ENCODE results near the gene LEUTX.
A peak's percentile ranks its signal among the peaks of the same experiment; 100 is the strongest.

The LEUTX gene

GRCh38 chr19:39825093-39825463 lies 46.4 kb downstream of the LEUTX start:
- no peak for DNase-seq

- DNase-seq, result no peak
Observed at GRCh38 chr19:39825531-39826076, 47.0 kb downstream of the LEUTX start.

- DNase-seq, result no peak
Observed at GRCh38 chr19:39826311-39826945, 47.8 kb downstream of the LEUTX start.

- DNase-seq, result no peak
Observed at GRCh38 chr19:39827216-39827615, 48.6 kb downstream of the LEUTX start.

- DNase-seq, result no peak
Observed at GRCh38 chr19:39828015-39828653, 49.5 kb downstream of the LEUTX start.

- no peak for DNase-seq
Observed at GRCh38 chr19:39828654-39829032, 50.0 kb downstream of the LEUTX start.

GRCh38 chr19:39829702-39830275 lies 51.1 kb downstream of the LEUTX start:
- DNase-seq, result no peak

GRCh38 chr19:39830406-39830805 lies 51.8 kb downstream of the LEUTX start:
- DNase-seq, result no peak

- no peak for DNase-seq
Observed at GRCh38 chr19:39830847-39831246, 52.2 kb downstream of the LEUTX start.

- DNase-seq, result no peak
Observed at GRCh38 chr19:39831679-39832078, 53.0 kb downstream of the LEUTX start.

- DNase-seq, result no peak
Observed at GRCh38 chr19:39832341-39833083, 53.9 kb downstream of the LEUTX start.

GRCh38 chr19:39833160-39833463 lies 54.5 kb downstream of the LEUTX start:
- no peak for DNase-seq

GRCh38 chr19:39833464-39834286 lies 55.0 kb downstream of the LEUTX start, which contains the start of gene DYRK1B:
TSS of gene DYRK1B (minus strand) at chr19:39834162. CDS start at chr19:39831867, 2,295 bp downstream.
- DNase-seq, result peak; percentile 98

GRCh38 chr19:39834287-39834841 lies 55.7 kb downstream of the LEUTX start:
- DNase-seq, result no peak

Data from T-helper 9 cell (primary cell).